Erythroblast (primary cell): ENCODE measurements around the gene PPP1R12B.
"Not testable (repeated sequence)": the region's sequence is repeated elsewhere in the genome, so short reads cannot be mapped to it uniquely, and the experiment has no call there.

Experiments
- GATA1 ChIP-seq: IDR thresholded peaks from 2 replicates; pipeline ENCODE4 v1.6.1; 2011; ENCODE audit warnings: low read depth, mild to moderate bottlenecking, control low read depth, low read length, moderate library complexity
- POLR2A ChIP-seq: IDR thresholded peaks from 2 replicates; pipeline ENCODE4 v1.6.1; 2011; ENCODE audit warnings: mild to moderate bottlenecking, low read length

DNA sequence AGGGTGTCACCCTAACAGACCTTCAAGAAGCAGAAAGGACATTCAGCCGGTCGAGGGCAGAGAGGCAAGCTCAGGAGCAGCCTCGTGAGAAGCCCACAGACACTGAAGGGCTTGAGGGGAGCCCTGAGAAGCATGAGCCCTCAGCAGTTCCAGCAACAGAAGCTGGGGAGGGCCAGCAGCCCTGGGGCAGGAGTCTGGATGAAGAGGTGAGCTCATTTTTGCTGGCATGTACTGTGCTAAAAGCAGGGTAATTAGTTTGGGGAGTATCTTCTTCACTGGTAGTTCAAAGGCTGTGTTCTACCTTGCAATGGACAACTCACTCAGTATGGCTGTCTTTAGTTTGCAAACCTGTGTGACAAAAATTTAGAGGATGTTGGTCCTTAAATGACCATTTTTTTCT is 144.6 kb downstream of the PPP1R12B start:
- TF ChIP-seq POLR2A, GATA1: not testable (repeated sequence)
